ENCODE results near the gene RAMACL. TPM values are rescaled to one million over a fixed set of nuclear protein-coding genes. Genes with fewer than 3 reads are reported as not detected.

RAMACL gene
- total RNA-seq, 2 experiments from 2014 or later: 0.30 to 0.41 TPM

- H4K20me1 ChIP-seq (ENCODE audit: insufficient read depth, low read length): no peaks in the 10 kb centered on the region
- H3K9me3 ChIP-seq (ENCODE audit: low read length): no peaks in the 10 kb centered on the region
- H3K36me3 ChIP-seq (ENCODE audit: insufficient read depth, low read length): no peaks in the 10 kb centered on the region
- no peaks in the 10 kb centered on the region for H3K9me2 ChIP-seq (ENCODE audit: insufficient read depth, low read length)
- H2AFZ ChIP-seq (ENCODE audit: low read length): no peak overlapping the region
- H3K4me2 ChIP-seq (ENCODE audit: low read length): no peak overlapping the region
- no peaks in the 10 kb centered on the region for H3K4me1 ChIP-seq (ENCODE audit: insufficient read depth, low read length, poor library complexity, severe bottlenecking)
- CTCF ChIA-PET (ENCODE audit: unreplicated experiment): no interaction called here
- no peaks in the 10 kb centered on the region for H3K79me2 ChIP-seq (ENCODE audit: insufficient read depth, low read depth, low read length)
- no peak overlapping the region for H3K4me3 ChIP-seq (ENCODE audit: low read depth, low read length, poor library complexity, severe bottlenecking)
- H3K27ac ChIP-seq (ENCODE audit: low read depth, low read length, poor library complexity, severe bottlenecking): no peak overlapping the region
- BruUV-seq (replicated peaks): no TSS peak
- TF ChIP-seq CTCF (conservative IDR thresholded peaks at IDR 0.05; ENCODE audit: low read length): no peak
- intact Hi-C loops (cut with micrococcal nuclease; ENCODE audit: unreplicated experiment): no loop called here
- no peak for DNase-seq (ENCODE audit: low spot score)
- POLR2A ChIA-PET: no interaction called here
Measured at GRCh38 chr6:166543603-166544295, 42.7 kb downstream of the RAMACL start.

GRCh38 chr6:166542580-166542912 is 43.9 kb downstream of the RAMACL start:
- no peaks in the 10 kb centered on the region for H3K9me3 ChIP-seq (ENCODE audit: low read length)
- H3K9me2 ChIP-seq (ENCODE audit: insufficient read depth, low read length): no peaks in the 10 kb centered on the region
- H4K20me1 ChIP-seq (ENCODE audit: insufficient read depth, low read length): no peaks in the 10 kb centered on the region
- no TSS peak for BruUV-seq (replicated peaks)
- no peak for DNase-seq (ENCODE audit: low spot score)
- H3K79me2 ChIP-seq (ENCODE audit: insufficient read depth, low read depth, low read length): no peaks in the 10 kb centered on the region
- ChIA-PET POLR2A (no interaction called here), CTCF (ENCODE audit: unreplicated experiment) (no interaction called here)
- no peak overlapping the region for H3K4me2 ChIP-seq (ENCODE audit: low read length)
- H3K27ac ChIP-seq (ENCODE audit: low read depth, low read length, poor library complexity, severe bottlenecking): no peak overlapping the region
- no peak for TF ChIP-seq EZH2phosphoT487 (IDR thresholded peaks at IDR 0.05; ENCODE audit: borderline replicate concordance, low read depth, low read length)
- TF ChIP-seq CTCF (conservative IDR thresholded peaks at IDR 0.05; ENCODE audit: low read length): no peak
- intact Hi-C loops (cut with micrococcal nuclease; ENCODE audit: unreplicated experiment): no loop called here
- no peaks in the 10 kb centered on the region for H3K36me3 ChIP-seq (ENCODE audit: insufficient read depth, low read length)
- H2AFZ ChIP-seq (ENCODE audit: low read length): no peak overlapping the region
- H3K4me1 ChIP-seq (ENCODE audit: insufficient read depth, low read length, poor library complexity, severe bottlenecking): no peaks in the 10 kb centered on the region
- no peak overlapping the region for H3K4me3 ChIP-seq (ENCODE audit: low read depth, low read length, poor library complexity, severe bottlenecking)

- Histone ChIP-seq H3K9me3 (ENCODE audit: low read length) (no peaks in the 10 kb centered on the region), H3K36me3 (ENCODE audit: insufficient read depth, low read length) (no peaks in the 10 kb centered on the region), H3K4me3 (ENCODE audit: low read depth, low read length, poor library complexity, severe bottlenecking) (no peak overlapping the region), H3K4me1 (ENCODE audit: insufficient read depth, low read length, poor library complexity, severe bottlenecking) (no peaks in the 10 kb centered on the region), H3K27ac (ENCODE audit: low read depth, low read length, poor library complexity, severe bottlenecking) (no peak overlapping the region), H3K4me2 (ENCODE audit: low read length) (no peak overlapping the region), H4K20me1 (ENCODE audit: insufficient read depth, low read length) (no peaks in the 10 kb centered on the region), H2AFZ (ENCODE audit: low read length) (no peak overlapping the region), H3K79me2 (ENCODE audit: insufficient read depth, low read depth, low read length) (no peaks in the 10 kb centered on the region), H3K9me2 (ENCODE audit: insufficient read depth, low read length) (no peaks in the 10 kb centered on the region)
- intact Hi-C loops (cut with micrococcal nuclease; ENCODE audit: unreplicated experiment): no loop called here
- DNase-seq (ENCODE audit: low spot score): no peak
- ChIA-PET POLR2A (no interaction called here), CTCF (ENCODE audit: unreplicated experiment) (interaction anchor here (0.6 kb wide), 1 partner anchor 394 kb away, joined by 3 read pairs; no protein-coding TSS in a partner anchor)
- no TSS peak for BruUV-seq (replicated peaks)
- TF ChIP-seq EZH2phosphoT487 (IDR thresholded peaks at IDR 0.05; ENCODE audit: borderline replicate concordance, low read depth, low read length): no peak
- TF ChIP-seq CTCF (conservative IDR thresholded peaks at IDR 0.05; ENCODE audit: low read length): no peak
Measured at GRCh38 chr6:166541876-166542579, 44.5 kb downstream of the RAMACL start.
